HG03039 (cell line): ENCODE measurements around the gene RAPH1.

ENCODE experiments used
- ATAC-seq: cut with Tn5 transposase; IDR thresholded peaks from one replicate; pipeline ENCODE4 v1.9.1; 2021; ENCODE audit warnings: mild to moderate bottlenecking, moderate library complexity; ENCODE audit not compliant: unreplicated experiment

RAPH1 gene

DNA sequence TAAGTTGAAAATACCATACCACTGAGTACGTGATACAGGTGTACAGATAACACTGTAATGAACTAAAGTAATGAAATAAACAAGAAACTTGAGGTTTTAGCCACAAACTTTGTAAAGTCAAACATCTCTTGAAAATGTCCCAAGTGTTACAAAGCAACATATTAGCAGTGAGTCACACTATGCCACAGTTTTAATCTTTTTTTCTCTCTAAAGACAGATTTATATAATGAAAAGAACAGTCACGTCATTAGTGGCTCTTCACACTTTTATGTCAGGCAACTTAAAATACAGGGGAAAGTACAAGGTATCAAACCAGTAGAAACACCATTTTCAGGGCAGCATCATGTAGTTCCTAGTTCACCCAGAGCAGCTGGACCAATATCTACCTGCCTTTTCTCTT, 42.1 kb downstream of the RAPH1 start:
- ATAC-seq = no peak

DNA sequence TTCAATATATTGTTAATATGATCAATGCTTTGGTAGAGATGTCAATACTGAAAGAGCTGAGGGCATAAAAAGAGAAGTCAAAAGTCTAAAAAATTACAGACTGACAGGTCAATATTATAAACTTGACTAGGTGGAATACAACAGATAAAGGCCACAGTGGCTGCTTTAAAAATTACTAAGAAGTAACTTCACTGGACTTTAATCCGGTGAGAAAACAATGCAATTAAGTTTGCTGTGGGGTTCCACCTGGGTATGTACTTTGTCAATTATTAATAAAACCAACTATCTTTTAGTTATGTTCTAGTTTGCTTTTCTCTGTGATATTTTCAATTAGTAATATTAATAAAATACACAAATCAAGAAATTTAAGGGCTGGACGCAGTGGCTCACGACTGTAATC, 44.7 kb downstream of the RAPH1 start:
- ATAC-seq = no peak

DNA sequence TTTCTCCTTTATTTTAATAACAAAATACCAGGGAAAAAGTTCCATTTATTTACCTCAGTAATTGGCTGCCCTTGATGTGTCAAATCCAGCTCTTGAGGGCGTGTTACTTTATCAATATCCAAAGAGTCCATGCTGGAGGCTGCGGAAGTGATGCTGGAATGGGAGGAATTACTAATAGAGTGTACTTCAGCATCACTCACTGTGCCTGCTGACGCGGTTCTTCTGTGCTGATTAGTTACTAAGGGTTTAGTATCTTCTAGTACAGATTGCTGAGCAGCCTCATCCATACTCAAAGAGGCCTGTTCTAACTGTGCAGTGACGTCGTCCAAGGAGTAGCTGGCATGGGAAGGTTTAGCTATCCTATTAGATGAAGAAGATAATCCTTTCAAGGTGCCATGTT, 45.6 kb downstream of the RAPH1 start:
- ATAC-seq = no peak

DNA sequence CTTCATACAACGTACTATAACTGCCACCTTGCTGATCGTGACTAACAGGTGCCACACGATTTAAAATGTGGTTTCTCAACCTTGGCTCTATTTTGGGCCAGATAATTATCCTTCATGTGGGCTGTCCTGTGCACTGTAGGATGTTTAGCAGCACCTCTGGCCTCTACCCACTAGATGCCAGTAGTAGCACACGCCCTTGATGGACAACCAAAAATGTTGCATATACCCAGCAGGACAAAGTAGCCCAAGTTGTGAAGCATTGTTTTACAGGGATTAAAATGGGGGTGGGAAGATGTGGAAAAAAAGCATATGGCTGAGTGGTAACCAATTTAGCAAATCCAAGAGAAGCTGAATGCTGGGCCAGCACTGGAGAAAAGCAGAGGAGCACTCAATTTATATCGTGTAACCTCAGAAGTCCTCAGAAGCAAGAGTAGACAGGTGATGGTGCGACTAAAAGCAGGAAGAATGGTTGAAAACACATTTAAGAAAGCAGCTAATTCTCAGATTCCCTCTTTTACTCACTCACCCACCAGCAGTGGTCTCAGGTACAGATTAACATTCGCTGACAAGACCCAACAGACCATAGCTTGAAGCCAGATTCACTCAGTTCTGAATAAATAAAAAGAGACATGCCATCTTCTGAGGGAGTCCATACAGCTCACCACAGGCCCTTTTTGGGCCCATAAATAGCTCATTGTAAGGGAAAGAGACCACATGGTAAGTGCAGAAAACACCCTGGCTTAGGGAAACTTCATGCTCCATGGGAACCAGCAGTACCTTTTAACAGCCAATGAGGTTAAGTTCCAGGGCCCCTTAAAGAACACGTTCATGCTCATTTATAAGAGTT, 50.6 kb downstream of the RAPH1 start:
- peak; percentile 54 for ATAC-seq

DNA sequence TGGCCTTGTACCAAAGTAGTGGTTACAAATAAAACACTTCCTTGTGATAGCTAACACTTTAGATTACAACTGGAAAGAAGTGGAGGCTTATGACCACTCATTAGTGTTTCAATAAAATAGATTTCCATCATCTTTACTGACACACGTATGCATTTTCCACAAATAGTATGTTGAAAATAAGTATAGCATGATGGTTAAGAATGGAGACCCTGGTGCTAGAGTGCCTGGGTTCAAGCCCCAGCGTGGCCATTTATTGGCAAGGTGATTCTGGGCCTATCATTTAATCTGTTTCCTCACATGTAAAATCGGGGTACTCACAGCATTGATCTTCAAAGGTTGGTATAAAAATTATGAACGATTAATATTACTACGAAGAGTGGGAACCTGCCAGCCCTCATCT, 54.5 kb downstream of the RAPH1 start:
- no peak for ATAC-seq

DNA sequence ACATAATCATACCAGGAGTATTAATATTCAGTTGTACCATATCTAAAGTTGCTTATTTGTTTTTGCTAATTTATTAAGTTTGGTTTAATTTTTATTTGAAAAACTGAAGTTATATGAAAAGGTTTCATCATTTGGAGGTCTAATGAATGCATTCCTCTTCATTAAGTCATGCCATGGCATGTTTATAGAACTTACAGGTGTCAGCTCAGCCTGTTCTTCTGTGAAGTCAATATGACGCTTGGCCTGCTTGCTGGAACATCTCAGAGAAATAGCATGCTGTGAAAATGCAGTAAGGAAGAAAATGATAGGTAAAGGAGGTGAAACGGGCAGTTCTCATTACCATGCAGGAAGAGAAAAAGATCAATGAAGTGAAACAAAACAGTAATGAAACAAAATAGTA, 58.2 kb downstream of the RAPH1 start:
- no peak for ATAC-seq

DNA sequence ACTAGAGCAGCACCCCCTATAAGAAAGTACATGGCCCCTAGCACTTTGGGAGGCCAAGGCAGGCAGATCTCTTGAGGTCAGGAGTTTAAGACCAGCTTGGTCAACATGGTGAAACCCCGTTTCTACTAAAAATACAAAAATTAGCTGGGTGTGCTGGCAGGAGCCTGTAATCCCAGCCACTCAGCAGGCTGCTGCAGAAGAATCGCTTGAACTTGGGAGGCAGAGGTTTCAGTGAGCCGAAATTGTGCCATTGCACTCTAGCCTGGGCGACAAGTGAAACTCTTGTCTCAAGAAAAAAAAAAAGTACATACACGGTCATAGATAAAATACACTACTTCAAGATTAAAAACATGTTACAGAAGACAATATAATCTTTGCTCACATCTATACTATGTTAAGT, 63.8 kb downstream of the RAPH1 start:
- ATAC-seq = no peak

DNA sequence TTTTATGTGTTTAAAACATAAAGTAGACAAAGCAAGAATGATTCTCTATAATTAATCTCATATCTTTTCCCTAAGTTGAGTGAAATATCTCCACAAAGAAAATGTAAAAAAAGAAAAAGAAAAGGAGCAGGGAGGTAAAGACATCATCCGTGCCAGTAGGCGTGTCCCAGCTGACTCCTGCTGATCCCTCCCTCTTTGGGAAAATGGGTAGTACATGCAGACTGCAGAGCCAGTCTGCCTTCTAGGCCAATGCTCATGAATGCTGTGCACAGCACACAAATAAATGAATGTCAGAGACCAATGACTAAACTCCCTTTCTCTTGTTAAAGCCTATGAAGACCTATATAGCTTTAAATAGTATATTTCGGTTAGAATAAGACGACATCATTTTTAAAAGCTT, 64.7 kb downstream of the RAPH1 start:
- no peak for ATAC-seq

DNA sequence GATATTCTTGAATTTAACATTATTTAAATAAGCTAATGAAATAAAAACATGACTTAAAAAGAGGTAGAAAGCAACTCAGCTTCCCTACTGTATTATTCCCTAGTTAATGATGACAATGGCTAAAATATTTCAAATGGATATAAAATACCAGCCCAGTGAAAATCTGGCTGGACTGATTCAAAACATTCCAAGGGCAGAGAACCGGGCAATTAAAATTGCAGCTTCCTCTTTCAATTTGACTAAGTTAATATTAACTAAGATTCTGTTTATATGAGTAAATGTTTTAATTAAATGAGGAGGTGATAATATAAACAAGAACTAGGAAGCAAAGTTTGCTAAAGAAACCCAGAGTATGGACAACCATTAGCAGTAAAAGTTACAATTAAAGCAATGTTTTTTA, 65.6 kb downstream of the RAPH1 start:
- ATAC-seq = no peak

DNA sequence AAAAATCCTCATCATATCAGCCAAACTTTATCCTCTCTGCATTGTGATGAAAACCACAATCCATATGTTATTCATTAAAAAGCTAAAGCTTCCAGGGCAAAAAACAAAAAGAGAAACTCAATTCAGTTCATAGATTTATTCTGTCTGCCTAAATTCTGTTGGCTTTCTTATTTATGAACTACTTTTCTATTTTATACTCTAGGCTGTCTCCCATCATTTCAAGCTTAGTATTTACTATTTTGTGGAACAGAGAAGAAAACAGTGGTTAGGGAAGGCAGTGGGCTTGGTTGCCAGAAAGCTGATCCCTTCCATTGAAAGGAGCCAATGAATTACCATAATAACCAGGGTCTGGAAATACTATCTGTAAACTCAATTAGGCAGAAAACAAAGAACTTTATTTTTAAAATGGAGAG, 71.8 kb downstream of the RAPH1 start:
- no peak for ATAC-seq

DNA sequence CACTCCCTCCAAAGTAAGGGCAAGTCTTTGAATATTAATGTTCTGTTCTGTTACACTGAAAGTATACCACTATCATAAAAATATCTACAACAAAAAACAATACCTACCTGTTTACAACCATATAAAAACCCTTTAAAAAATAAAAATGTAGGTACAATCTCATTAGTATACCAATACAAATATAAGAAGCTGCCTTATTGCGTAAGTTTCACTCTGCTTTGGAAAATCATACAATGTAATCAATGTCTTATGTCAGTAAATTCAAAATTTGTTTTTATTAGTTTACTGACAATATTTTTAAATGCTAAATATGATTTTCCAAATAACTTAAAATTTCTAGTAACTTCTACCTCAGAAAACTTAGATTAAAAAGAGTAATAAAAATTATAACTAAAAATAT, 72.8 kb downstream of the RAPH1 start:
- no peak for ATAC-seq

DNA sequence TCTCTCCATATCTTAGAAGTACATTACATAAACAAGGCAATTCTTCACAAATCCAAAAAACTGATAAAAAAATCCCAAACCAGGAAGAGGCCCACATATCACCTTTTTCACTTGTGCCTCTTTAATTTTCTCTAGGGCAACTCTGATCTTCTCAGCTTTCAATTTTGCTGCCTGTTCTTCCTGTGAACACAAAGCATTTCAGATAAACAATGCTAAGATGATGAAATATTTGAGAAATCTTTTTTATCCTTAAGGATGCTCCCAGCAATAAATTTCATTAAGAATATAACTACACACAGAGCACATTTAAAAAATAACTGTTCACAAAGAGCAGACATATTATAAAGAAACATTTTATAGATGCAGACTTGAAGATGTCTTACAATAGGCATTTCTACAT, 73.4 kb downstream of the RAPH1 start:
- ATAC-seq = no peak

DNA sequence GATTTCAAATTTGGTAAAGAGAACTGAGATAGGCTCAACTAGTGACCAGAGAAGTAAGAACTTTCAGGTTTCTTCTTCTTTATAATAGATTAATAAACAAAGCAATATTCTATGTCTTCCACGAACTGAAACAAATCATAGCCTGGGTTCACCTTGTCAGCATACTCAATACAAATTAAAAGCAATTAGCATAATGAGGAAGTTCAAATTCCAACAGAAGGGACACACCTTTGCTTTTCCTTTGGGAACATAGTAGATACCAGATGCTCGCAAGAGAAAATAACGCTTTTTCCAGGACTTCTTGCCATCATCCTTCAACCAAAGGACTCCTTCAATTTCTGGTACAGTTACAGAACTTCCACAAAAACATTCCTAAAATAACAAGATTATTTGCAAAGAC, 79.9 kb downstream of the RAPH1 start:
- ATAC-seq = no peak

DNA sequence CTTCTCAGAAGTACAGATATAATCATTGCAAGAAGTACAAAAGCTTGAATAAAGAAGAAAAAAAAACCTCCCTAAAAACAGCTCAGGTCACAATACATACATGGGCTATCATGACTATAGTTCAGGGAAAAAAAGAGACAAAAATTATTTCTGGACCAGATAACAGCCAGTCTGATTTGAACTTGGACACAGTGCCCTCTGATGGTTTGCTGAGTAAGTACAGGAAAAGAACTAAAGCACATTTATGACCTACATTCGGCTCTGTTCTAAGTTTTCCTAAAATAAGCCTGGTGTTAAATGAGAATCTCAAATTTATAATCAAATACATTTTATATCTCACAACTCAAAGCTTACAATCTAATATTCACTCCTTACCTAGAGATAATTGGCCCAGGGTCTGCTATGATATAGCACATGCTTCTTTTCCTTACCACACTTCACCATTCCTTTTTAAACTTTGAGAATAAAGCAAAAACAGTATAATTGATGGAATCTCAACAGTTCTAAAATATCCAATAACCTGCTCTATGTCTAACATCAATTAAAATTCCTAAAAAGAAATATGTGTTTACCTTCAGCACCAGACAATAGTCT, 81.1 kb downstream of the RAPH1 start:
- ATAC-seq = no peak

DNA sequence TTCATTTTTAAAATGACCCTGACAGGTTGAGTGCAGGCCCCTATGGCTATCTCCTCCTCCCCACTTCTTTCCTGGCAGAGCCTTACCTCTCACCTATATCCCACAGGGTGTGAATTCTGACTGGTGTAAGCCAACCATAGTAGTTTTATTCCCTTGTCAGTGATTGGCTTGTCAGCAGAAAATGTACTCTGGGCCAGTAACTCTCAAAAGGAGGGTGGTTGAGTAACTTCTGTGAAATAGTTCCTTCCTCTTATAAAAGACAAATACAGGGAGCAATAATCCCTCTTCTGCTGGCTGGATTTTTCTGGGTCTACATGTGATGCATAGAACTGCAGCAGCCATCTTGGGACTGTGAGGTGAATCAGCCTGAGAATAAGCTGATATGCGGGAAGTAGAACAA, 83.4 kb downstream of the RAPH1 start:
- no peak for ATAC-seq

DNA sequence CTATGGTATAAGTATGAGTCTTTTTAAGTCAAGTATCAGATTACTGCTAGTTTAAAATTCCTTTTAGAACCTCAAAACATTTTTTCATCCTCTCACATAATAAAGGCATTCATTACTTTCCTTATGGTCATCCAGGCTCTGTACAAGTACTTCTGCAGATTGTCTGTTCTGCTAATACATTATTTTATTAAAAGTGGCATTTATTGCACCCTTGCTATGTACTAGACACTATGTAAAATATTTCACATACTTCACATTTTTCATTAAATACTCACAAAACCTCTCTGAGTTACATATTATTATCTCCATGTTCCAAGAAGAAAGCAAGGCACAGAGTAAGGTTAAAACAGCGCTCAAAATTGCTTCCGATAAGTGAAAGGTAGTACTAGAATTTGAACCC, 84.1 kb downstream of the RAPH1 start:
- no peak for ATAC-seq

DNA sequence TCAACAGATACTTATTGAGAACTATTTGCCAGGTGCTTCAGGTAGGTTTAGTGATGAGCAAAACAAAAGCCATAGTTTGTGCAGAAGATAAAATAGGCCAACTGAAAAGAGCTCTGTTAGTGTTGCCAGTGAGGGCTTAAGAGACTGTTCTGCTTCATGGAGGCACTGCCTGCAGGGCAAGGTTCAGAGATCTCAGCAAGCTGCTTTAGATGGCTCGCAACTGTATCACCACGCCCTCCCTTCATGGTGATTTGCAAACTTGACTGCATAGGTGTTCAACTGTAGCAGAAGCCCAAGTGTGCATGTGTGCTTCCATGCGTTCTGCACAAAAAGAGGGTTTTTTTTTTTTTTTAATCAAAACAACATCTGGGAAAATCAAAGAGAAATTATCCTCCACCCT, 84.5 kb downstream of the RAPH1 start:
- ATAC-seq = no peak

DNA sequence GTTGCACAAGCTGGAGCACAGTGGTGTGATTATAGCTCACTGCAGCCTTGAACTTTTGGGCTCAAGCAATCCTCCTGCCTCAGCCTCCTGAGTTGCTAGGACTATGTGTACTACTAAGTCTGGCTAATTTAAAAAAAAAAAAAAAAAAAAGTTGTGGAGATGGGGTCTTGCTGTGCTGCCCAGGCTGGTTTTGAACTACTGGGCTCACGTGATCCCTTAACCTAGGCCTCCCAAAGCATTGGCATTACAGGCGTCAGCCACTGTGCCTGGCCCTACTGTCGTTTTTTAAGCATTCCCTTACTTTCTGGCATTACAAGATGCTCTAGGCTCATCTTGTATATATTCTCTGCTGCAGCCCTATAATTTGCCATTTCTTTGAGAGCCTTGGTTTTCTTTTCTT, 88.3 kb downstream of the RAPH1 start:
- no peak for ATAC-seq

DNA sequence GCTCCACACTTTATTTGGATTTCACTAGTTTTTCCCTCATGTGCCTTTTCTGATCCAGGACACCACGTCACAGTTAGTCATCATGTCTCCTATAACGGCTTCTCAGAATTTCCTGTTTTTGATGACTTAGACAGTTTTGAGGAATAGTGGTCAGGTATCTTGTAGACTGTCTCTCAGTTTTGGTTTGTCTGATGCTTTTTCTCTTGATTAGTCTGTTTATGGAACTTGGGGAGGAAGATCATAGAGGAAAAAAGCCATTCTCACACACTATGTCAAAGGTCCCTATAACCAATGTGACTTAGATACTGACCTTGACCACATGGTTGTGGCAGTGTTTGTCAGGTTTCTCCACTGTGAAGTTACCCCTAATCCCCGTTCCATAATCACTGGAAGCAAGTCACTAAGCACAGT, 89.0 kb downstream of the RAPH1 start:
- ATAC-seq = no peak

DNA sequence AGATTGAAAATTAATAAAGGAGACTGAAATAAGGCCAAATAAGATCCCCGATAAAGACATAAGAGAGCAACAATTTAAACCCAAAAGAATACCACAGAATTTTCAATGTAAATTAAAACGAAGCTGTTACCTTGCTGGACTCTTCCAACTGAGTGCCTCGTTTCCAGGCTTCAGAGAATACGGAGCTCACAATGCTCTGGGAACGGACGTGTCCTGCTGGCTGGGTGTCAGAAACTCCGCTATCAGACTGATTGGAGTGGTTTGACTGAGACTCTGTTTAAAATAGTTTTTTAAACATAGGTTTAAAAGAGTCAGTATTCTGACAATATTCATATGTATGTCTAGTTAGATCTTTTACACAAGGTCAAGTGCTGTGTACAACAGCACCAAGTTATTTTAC, 90.4 kb downstream of the RAPH1 start:
- ATAC-seq = no peak

DNA sequence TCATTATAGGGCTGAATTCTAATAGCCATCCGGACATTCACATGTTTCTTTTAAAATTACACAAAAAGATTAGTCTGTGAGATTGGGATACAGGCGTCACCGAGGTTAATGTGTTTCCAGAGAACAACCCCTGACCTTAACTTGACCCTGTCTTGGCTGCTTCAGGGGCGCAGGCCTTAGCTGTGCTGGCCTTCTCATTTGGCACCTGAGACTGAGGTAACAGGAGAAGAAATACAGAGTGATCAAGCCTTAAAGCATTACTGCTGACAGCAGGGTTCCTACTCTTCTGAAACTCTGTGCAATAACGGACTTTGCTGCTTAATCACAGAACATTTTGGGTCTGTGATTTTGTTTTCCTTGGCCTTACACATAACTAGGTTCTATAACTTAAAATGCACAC, 92.6 kb downstream of the RAPH1 start:
- ATAC-seq = no peak

DNA sequence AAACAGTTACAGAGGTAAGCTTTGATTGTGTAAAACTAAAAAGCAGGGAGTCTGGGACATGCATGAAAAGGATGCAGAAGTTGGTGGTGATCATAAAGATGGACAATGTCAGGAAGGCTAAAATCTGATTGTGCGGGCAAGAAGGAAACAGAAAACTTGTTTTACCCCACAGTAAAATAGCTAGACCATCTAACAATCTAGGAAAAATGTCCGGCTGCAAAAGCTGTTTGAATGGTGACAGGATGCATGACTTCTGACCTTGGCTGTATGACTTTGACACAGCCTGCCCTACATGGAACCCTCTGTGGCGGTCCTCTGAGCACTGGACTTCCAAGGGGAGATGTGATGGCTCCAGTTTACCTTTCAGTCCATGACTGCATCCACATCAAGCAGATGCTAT, 93.6 kb downstream of the RAPH1 start:
- no peak for ATAC-seq

DNA sequence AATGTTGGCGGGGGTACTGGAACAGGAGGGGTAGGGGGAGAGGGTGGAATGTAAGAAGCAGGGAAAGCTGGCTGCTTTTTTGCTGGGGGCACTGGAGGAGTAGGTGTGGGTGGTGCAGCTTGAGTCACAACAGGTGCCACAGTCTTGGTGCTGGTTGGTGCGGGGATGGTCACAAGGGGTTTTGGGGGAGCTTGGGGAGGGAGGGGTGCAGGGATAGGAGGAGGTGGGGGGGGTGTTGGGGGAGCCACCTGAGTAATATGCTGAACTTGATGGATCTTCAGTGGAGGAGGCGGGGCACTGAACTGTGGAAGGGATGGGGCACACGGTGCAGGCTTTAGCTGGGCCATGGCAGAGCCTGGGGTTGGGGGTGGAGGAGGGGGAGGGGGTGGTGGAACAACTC, 94.4 kb downstream of the RAPH1 start:
- ATAC-seq = no peak
